C4-2B (cell line): ENCODE data around the gene RNASET2.

Source experiments
- CTCF ChIP-seq: fragments of 450-650 bp; conservative IDR thresholded peaks from 2 replicates; pipeline ENCODE4 v1.5.1; 2017; ENCODE audit warnings: mild to moderate bottlenecking
- ZFX ChIP-seq: fragments of 450-650 bp; IDR thresholded peaks from 2 replicates; pipeline ENCODE4 v1.6.1; 2017

DNA sequence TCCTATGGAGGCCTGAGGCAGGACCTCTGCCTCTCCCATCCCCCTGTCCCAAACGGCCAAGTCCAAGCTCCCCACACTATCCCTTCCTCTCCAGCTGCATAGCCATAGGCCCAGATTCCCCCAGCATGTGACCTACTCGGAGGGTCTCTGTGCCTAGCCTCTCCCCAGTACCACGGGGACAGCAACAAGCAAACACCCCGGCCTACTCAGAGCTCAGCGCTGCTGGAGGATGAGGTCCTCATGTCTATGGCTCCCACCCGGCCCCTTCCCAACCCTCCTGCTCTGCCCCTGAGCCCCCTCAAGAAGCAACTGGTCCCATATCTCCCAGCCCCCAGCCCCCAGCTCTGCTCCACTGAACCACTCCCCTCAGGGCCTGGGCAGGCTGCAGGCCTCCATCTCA is 24.2 kb downstream of the RNASET2 start:
- TF ChIP-seq CTCF, result no peak
- no peak for TF ChIP-seq ZFX
